Epidermal melanocyte (primary cell): Measurements from ENCODE around the gene CAPZA1.

Experiments
- DNase-seq: peaks from one replicate; pipeline ENCODE4 v3.0.0; 2011; ENCODE audit warnings: low spot score; ENCODE audit not compliant: insufficient read length

Gene CAPZA1

DNA sequence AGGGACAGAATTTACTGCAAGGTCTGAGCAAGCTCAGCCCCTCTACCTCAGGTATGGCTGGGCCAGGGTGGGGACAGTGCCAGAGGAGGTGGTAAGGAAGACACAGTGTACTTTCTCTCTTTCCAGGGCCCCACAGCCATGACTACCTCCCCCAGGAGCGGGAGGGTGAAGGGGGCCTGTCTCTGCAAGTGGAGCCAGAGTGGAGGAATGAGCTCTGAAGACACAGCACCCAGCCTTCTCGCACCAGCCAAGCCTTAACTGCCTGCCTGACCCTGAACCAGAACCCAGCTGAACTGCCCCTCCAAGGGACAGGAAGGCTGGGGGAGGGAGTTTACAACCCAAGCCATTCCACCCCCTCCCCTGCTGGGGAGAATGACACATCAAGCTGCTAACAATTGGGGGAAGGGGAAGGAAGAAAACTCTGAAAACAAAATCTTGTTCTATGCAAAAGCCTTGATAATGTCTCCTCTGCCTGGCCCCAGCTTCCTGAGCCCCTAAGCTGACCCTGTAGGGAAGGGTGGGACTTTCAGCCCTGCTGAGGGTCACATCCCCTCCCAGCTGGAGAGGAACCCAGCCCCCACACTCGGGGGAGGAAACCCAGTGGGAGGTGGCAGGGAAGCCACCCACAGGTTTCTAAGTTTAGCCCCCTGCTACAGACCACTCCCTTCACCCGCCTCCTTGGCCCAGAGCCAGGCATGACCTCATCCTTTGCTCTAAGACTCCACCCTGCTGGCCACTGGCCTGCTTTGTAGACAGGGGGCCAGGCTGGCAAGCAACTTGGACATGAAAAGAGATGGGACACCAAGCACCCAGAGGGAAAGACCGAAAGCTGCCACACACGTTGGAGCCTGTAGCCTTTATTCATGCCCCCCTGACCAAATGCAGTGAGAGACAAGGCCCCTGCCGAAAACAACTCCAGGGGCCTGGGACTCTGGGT lies 80.9 kb downstream of the CAPZA1 start:
- peak; percentile 84 for DNase-seq

DNA sequence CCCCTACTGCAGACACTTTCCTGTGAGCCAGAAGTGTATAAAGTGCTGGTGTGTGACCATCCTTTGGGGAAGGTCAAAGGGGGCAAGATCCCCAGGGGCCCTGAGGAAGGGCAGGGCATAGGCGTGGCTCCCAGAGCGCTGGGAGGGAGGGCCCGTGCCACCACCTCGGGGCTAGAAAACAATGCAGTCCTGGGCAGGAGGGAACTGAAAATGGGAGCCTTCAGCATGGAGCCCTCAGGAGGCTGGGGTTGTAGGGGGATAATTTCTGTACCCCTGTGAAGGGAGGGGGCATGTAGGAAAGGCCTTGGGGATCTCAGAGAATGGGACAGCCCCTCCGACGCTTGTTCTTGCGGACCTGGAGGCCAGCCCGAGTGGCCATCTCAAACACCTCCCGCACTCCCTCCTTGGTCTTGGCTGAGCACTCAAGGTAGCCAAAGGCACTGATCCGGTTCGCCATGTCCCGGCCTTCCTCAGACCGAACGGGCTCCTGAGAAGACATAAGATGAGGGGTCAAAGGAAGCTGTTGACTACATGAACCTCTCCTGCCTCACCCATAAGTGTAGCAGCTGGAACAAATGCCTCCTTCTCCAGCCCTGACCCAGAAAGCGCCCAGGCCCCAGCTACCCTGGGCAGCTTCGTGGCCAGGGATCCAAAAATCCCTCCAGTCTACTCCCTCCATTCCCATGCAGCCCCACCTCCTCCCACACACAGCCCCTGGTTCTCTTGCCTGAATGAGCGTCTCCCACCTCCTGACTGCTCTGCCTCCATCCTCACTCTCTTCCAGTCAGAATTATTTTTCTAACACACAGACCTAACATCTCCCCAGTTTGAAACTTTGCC lies 81.8 kb downstream of the CAPZA1 start:
- DNase-seq: no peak

DNA sequence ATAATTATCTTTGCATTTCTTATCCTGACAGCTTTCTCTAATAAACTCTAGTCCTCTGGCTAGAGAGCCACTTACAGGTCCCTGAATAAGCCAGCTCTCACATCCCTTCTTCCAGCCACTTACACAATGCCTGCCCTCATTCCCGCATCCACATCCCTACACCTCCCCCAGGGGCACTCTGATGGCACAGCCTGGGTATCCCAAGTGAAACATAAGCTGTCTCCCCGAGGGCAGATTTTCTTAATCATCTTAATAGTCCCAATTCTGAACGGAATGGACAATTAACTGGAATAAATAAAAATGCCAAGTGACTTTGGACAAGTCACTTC lies 82.4 kb downstream of the CAPZA1 start:
- DNase-seq: no peak

DNA sequence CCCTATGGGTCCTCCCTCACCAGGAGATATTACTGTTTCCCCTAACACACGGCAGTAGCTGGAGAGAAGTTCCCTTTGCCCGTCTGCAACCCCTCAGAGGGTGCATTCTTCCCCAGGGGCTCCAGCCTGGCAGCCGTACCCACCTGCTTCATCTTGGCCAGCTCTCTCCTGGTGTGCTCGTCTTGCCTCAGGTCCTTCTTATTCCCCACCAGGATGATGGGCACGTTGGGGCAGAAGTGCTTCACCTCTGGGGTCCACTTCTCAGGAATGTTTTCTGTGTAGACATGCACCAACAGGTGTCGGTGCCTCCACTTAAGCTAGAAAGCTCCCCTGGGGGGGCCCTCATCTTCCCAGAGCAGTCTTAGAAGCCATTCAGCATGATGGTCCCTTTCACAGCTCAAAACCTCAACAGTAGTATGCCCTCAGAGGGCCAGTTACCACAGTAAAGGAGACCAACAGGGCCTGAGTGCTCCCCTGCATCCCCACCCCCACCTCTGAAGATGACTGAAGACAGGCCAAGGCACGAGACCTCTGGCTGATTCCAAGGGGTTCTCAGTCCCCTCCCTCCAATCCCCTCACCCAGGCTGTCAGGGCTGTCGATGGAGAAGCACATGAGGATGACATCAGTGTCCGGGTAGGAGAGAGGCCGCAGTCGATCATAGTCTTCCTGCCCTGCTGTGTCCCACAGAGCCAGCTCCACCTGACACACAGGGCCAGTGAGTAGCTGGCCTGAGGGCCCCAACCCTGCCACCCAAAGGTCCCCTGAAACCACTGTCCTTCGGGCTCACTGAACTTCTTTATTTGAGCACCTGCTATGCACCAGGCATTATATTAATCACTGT lies 83.0 kb downstream of the CAPZA1 start:
- DNase-seq: no peak

DNA sequence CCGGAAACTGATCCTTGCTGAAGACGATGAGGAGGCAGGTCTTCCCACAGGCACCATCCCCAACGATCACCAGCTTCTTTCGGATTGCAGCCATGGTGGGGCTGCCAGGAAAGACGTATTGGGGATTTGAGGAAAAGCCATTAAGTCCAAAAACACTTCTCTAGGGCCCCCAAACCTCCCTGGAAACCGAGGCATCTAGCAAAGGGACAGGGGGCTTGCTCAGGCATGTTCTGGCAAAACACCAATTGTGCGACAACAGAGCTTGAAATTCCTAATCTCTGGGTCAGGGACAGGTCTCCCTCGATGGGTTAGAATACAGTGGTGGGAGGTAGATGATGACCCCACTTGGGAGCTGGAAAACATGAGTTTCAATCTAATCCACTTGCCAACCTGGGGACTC lies 84.1 kb downstream of the CAPZA1 start:
- no peak for DNase-seq

DNA sequence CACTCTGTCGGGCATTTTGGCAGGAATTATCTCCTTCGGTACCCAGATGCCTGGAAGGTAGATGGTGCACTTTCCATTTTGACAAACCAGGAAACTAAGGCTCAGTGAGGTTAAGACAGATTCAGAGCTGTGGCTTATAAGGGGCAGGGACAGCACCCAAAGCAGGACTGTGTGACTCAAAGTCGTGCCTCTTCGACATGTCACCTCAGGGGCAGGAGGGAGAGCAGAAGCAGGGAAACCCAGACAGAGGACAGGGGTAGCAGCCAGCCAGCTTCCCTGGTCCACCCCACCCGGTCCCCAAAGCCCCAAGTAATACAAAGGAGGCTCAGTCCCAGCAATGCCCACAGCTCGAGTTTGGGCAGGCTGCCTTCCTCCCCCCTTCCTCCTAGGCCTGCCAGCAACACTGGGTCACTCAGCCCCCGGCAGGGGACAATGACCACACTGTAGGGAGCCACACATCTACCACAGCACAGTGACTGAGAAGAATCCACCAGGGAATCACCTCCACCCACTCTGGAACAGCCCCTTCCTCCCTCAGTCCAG lies 84.8 kb downstream of the CAPZA1 start:
- DNase-seq: no peak

DNA sequence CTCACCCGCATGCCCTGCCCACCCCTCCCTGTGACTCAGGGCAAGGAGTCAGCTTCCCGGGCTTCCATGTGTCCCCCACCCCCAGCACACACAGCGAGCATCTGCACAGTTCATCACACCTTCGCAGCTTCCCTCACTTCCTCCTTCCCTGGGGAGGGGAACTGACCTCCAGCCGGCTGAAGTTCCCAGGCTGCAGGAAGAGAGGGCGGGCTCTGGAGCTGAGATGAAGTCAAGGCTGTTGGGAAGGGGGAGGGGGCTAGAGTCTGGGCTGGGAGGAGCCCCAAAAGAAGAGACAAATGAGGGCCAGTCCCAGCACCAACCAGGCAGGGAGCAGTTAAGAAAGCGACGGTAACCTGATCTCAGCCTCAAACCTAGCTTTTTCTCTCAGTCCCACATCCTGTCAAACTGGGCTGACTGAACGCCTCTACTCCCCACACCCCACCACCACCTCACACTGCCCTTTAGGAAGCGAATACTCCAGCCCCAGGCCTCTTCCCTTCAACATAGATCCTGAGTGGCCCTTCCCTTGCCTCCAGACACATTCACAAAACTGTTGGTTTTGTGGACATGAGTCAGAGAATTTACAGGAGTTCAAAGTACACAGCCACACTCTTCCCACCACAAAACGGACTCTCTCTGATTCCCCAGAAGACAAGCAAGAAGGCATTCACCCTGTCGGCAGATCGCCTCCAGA lies 85.4 kb downstream of the CAPZA1 start:
- DNase-seq: peak; percentile 93

DNA sequence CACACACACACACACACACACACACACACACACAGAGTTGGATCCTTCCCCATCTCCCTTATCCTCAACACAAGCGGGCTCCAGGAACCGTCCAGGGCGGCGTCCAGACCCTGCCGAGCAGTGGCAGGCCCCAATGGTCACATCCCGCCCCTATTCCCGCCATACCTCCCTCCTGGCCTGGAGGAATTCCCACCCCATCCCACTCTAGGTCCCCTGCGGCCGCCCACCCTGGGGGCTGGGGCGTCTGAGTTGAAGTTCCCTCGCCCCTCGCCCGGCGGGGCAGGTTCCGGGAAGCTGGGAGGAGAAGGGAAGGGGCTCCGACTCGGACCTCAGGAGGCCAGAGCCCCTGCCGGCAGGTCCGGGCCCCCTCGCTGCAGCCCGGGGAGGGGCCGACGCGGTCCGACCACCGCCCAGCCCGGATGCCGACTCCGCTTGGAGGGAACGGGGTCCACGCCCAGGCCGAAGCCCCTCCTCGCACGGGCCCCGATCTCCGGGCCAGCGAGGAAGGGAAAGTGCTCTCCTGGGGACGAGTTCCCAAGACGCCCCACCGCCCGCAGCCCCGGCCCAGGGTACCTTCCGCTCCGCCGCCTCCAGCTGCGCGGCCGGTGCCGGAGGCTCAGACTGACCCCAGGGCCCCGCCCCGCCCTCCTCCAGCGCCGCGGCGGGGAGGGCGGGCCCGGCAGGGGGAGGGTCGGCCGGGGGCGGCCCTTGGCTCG lies 87.0 kb downstream of the CAPZA1 start, which contains the start of gene RHOC:
Gene RHOC (minus strand): TSS at position 623 of the 716 bp plus-strand sequence. CDS start 3,328 bp downstream, outside the sequence.
- DNase-seq: peak; percentile 68

DNA sequence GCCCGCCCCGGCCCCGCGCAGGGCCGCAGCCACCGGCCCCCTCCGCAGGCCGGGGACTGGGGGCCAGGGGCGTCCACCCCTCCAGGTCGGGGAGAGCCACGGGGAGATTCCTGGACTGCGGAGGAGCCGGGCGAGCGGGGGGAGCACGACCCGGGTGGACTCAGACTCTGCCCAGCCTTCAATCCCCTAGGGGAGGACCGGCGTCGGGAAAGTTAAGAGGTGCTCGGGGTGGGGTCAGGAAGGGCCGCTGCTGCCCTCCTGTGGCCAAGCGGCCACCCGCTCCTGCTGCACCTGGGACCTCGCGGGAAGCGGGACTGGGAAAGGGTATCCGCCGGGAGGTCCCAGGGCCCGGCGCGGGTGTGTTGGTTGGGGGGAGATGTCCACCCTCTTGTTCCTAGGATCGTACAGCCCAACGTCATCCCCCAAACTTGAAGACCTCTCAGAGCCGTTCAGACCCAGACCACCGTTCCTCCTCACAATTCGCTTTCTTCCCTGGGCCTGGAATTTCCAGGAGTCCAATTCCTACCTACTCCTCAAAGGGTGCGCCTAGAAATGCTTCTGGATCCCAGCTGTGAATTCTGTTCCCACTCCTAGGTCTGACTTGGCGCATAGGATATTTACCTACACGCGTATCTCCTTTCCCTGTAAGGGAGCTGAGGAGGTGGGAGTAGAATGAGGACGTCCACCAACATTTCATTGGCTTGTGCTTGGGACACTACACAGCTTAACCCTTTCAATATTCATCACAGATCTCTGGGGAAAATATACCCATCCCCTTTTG lies 87.8 kb downstream of the CAPZA1 start:
- peak; percentile 94 for DNase-seq

DNA sequence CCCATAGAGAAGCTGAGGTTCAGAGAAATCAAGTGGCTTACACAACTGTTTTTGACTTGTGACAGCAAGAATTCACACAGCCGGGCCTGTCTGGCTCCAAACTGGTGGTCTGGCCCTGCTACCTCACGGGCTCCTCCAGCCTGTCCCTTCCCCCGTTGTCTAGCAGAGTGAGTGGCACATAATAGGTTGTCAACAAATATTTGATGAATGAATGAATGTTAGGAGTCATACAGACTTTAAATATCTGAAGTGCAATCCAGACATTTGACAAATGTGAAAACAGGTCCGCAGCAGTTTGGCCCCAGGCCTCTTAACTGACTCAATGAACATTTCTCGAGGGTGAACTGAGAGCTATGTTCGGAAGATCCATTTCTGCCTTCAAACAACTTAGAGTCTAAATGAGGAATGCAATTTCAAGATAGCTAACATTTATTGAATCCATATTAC lies 88.4 kb downstream of the CAPZA1 start:
- DNase-seq: no peak

DNA sequence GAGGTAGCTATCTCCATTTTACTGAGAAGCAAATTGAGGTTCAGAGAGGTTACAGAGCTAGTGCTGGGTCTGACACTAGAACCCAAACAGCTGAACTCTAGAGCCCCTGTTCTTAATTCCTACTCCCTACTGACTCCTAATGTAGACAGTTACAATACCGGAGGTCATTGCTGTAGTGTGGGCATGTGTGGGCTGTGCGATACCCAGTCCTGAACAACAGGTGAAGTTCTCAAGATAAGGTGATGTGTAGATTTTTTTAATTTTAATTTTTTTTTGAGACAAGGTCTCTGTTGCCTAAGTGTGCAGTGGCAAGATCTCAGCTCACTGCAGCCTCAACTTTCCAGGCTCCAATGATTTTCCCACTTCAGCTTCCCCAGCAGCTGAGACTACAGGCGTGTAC lies 88.9 kb downstream of the CAPZA1 start:
- DNase-seq: no peak

DNA sequence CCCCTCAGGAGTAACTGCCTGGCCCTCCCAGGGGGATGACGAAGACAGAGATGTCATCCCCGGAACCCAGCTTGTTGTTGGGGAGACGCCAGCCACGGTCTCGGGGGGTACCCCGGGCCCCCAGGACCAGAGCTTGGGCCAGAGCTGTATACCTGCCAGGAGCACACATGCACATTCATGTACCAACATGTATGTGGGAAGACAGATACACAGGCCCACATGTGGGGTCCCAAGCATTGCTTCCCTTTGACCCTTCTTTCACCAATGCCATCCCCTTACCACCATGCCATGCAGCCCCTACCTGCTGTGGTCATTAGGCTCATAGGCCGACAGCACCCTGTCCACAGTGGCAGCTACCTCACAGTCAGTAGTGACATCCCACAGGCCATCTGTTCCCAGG lies 90.5 kb downstream of the CAPZA1 start:
- no peak for DNase-seq

DNA sequence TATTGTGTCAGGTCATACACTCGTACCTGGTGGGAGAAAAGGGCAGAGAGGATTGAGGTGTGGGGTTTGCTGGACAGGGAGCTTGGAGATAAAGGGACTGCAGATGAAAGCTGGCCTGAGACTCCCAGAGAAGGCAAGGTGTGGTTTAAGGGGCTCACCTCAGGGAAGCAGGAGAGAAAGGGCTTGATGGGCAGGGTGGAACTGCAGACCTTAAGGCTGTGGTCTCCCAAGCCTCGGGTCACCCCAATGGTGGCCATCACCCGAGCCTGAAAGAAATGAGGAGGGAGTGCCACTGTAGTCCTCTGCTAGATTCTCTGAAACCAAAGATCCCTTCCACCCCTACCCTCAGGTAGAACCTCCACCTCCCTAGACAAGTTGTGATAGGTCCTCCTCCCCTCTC lies 91.0 kb downstream of the CAPZA1 start:
- no peak for DNase-seq

DNA sequence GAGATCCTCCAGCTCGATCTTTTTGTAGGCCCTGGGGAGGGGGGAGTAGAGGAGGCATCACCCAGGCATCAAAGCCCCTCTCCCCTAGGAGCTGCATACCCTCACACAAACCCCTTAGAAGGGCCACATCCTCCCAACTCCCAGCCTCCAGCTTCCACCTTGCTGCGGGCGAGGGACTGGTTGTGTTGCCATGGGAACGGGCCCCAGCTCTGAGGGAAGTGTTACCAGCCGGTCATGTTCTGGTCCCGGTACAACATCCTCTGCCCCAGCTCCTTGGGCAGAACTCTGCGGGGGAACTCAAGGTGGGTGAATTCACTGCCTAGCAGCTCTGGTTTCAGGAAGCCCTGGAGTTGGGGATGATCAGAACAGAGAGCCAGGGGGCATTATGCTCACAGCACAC lies 91.4 kb downstream of the CAPZA1 start:
- DNase-seq: no peak

DNA sequence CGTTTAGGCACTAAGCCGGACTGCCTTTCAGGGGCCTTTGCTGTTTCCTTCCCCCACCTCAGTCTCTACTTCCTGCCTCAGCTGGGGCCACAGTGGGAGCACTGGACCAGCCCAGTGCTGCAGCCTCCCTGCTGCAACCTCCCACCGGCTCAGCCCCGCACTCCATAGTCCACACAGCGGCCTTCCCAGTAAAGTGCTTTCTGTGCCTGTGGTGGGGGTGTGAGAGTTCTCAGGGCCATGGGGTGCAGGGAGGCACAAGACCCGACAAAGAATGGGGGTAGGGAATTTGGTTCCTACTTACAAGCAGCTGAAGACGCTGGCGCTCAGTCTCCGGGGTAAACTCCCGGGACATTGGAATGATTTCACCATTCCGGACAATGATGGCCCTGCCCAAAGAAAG lies 92.0 kb downstream of the CAPZA1 start:
- no peak for DNase-seq

DNA sequence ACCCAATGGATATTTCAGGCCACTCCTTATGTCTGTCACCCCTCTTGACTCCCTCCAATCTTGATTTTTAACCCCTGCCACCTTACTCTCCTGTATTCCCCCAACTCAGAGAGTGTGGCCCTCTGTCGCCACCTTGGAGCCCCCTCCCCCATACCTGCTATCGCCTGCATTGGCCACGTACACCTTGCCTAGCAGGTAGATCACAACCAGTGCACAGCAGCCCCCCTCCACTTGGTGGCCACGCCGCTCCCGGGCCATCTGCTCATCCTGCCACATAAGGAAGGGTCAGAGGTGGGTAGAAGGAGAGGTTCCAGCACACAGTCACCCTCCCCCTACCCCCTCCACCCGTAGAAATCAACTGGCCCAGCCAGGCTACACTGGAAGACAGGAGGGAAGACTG lies 92.6 kb downstream of the CAPZA1 start:
- no peak for DNase-seq

DNA sequence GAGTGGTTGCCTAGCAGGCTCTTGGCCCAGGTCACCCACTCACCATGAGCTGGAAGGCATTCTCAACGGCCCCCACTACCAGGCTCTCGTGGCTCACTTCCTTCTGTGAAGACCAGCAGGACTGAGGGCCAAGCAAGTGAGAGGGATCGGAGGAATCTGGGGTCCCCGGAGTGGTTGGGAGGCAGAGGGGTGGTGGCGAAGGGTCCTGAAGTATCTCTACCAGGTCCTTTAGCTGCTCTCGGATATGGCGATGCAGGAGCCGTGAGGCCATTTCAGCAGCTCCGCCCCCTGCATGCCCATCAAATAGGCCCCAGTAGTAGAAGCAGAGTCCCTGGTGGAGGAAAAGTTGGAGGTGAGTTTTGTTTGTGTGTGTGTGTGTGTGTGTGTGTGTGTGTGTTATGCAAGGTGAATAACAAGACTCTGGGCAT lies 93.1 kb downstream of the CAPZA1 start:
- DNase-seq: no peak

DNA sequence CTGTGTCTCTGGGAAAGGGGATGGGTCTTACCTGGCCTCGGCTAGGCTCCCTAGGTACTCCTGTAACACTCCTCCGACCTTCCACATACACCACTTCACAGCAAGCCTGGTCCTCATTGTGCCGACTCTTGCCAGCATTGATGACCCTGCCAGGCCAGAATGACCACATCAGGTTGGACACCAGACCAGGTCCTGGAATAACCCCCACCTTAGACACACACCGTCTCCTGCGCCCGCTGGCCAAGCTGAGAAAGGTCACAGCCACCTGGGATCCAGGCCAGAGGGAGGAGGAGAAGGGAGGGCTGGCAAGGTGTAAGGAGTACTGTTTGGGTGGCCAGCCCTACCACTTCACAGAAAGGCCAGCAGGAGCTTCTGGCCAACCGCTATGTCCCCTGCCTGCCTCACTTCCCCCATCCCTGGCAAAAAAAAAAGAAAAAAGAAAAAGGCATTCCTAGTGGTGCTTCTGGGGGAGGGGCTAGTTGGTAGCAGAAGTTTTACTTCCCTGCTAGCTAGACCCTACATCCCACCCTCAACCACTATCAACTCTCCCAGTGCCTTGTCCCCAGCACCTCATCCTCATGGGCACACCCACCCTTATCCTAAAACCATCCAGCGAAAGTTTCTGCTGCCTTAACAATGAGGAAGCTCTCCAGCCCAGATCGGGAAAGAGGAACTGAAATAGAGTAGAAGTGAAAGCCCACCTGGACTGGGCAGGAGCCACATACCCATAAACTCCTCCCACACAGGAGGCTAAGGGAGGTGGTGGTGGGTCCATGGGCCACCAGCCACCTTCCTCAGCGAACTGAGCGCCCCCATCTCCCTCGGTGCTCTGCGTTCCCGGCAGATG lies 94.1 kb downstream of the CAPZA1 start:
- DNase-seq: no peak
